Endothelial cell of umbilical vein (primary cell): Measurements from ENCODE around the gene SH3BP5. TPM values are rescaled to one million over a fixed set of nuclear protein-coding genes. Genes with fewer than 3 reads are reported as not detected.

Experiments
- BruUV-seq: library from RNA; stranded (reverse); fragments of 400-500 nt; replicated peaks from 2 replicates; lab custom pipeline; 2021; lab: Mats Ljungman, UMichigan
- CTCF ChIA-PET: fragments of 300-600, 350-600 bp; sonication (Branson Sonifier 250); formaldehyde crosslinking; loops from one replicate; lab custom pipeline; 2021; ENCODE audit warnings: antibody characterized with exemption, inconsistent platforms; lab: Charles Lee
- POLR2A ChIA-PET: fragments of 300-600, 350-600 bp; sonication (Branson Sonifier 250); formaldehyde crosslinking; loops from one replicate; lab custom pipeline; 2021; ENCODE audit warnings: antibody characterized with exemption, inconsistent platforms; lab: Charles Lee
- DNase-seq: peaks from one replicate; pipeline ENCODE4 v3.0.0-alpha.2; 2011; ENCODE audit warnings: low read depth, low spot score
- FAIRE-seq: peaks from 2 replicates; lab custom pipeline; 2011; peaks lifted over from hg19 to GRCh38; lab: Jason Lieb, UNC
- H2AFZ ChIP-seq: 2 replicates; pipeline ENCODE4 v1.6.0; 2012; ENCODE audit warnings: low read depth, low read length, control low read depth, inconsistent platforms
- H3K27ac ChIP-seq: 2 replicates; pipeline ENCODE4 v1.5.1; 2011; ENCODE audit warnings: low read depth, mild to moderate bottlenecking, control low read depth, low read length, moderate library complexity; ENCODE audit not compliant: insufficient read depth
- H3K27me3 ChIP-seq, 2 experiments: 2 replicates each; pipeline versions ENCODE4 v1.6.0 to v1.6.1; 2011; ENCODE audit warnings: low read length in 2 of 2, mixed read lengths in 1 of 2; ENCODE audit not compliant: control insufficient read depth in 2 of 2, insufficient read depth in 2 of 2
- H3K36me3 ChIP-seq, 2 experiments: 2 replicates in 1 of 2; 3 replicates in 1 of 2; pipeline ENCODE4 v1.5.1; 2011; ENCODE audit warnings: low read length in 2 of 2, mild to moderate bottlenecking in 1 of 2, moderate library complexity in 1 of 2; ENCODE audit not compliant: control insufficient read depth in 2 of 2, insufficient read depth in 2 of 2; ENCODE audit errors: extremely low read depth in 1 of 2
- H3K4me1 ChIP-seq: 3 replicates; pipeline ENCODE4 v1.5.1; 2011; ENCODE audit warnings: mild to moderate bottlenecking, low read length; ENCODE audit not compliant: control insufficient read depth, insufficient read depth; ENCODE audit errors: extremely low read depth
- H3K4me2 ChIP-seq: 2 replicates; pipeline ENCODE4 v1.6.1; 2011; ENCODE audit warnings: low read length, control low read depth, mixed read lengths; ENCODE audit not compliant: insufficient read depth
- H3K4me3 ChIP-seq, 3 experiments: fragments of 200-600 bp in 1 of 3; sonication (generic), shearing (Covaris generic) in 1 of 3; replicated peaks in 1 of 3; 2 replicates each; pipeline ENCODE4 v1.5.1; 2011 to 2016; ENCODE audit warnings: control low read depth in 3 of 3, low read length in 3 of 3, mild to moderate bottlenecking in 2 of 3, inconsistent platforms in 1 of 3, low read depth in 1 of 3, moderate library complexity in 1 of 3; ENCODE audit not compliant: insufficient read depth in 1 of 3
- H3K79me2 ChIP-seq: 2 replicates; pipeline ENCODE4 v1.6.0; 2012; ENCODE audit warnings: low read length, inconsistent platforms; ENCODE audit not compliant: control insufficient read depth, insufficient read depth
- H3K9ac ChIP-seq: replicated peaks from 2 replicates; pipeline ENCODE3; 2011; ENCODE audit warnings: low read length, control low read depth; ENCODE audit not compliant: insufficient read depth; ENCODE audit errors: extremely low read depth
- H3K9me1 ChIP-seq: replicated peaks from 3 replicates; pipeline ENCODE4 v1.6.0; 2011; ENCODE audit warnings: mild to moderate bottlenecking, low read length; ENCODE audit not compliant: control insufficient read depth, insufficient read depth; ENCODE audit errors: extremely low read depth
- H3K9me3 ChIP-seq: replicated peaks from 2 replicates; pipeline ENCODE4 v1.5.1; 2012; ENCODE audit warnings: low read length, inconsistent platforms; ENCODE audit not compliant: control insufficient read depth, insufficient read depth
- H4K20me1 ChIP-seq: replicated peaks from 2 replicates; pipeline ENCODE3; 2011; ENCODE audit warnings: mild to moderate bottlenecking, low read length; ENCODE audit not compliant: control insufficient read depth, insufficient read depth; ENCODE audit errors: extremely low read depth
- CTCF ChIP-seq, 2 donors: IDR thresholded peaks; 1 replicate in 1 of 2; 2 replicates in 1 of 2; pipeline ENCODE4 v1.5.1; 2011; ENCODE audit warnings: low read length in 2 of 2, mild to moderate bottlenecking in 2 of 2, moderate library complexity in 2 of 2, control low read depth in 1 of 2, inconsistent platforms in 1 of 2, low read depth in 1 of 2; ENCODE audit not compliant: insufficient read depth in 1 of 2; ENCODE audit errors: extremely low read depth in 1 of 2
- EZH2 ChIP-seq: IDR thresholded peaks from 2 replicates; pipeline ENCODE4 v1.6.1; 2012; ENCODE audit warnings: borderline replicate concordance, low read depth, mild to moderate bottlenecking, moderate library complexity, low read length, inconsistent platforms; ENCODE audit not compliant: severe bottlenecking
- FOS ChIP-seq: IDR thresholded peaks from 2 replicates; pipeline ENCODE4 v1.6.1; 2011; ENCODE audit warnings: mild to moderate bottlenecking, low read length, moderate library complexity, borderline replicate concordance; ENCODE audit not compliant: insufficient read depth
- GATA2 ChIP-seq: IDR thresholded peaks from 2 replicates; pipeline ENCODE4 v1.7.0; 2011; ENCODE audit warnings: low read depth, mild to moderate bottlenecking, moderate library complexity, mixed read lengths, low read length; ENCODE audit not compliant: insufficient read length, insufficient read depth
- JUN ChIP-seq: IDR thresholded peaks from 2 replicates; pipeline ENCODE4 v1.6.1; 2011; ENCODE audit warnings: borderline replicate concordance, low read depth; ENCODE audit not compliant: insufficient read length, insufficient read depth
- MAX ChIP-seq: IDR thresholded peaks from 2 replicates; pipeline ENCODE4 v1.6.1; 2011; ENCODE audit not compliant: insufficient read depth, insufficient read length
- MYC ChIP-seq: IDR thresholded peaks from one replicate; pipeline ENCODE4 v1.6.1; 2011; ENCODE audit warnings: mild to moderate bottlenecking, low read depth, low read length
- POLR2AphosphoS5 ChIP-seq: IDR thresholded peaks from 2 replicates; pipeline ENCODE4 v1.6.1; 2012; ENCODE audit warnings: low read depth, mild to moderate bottlenecking, control low read depth, low read length, moderate library complexity; ENCODE audit not compliant: insufficient read depth
- dilution Hi-C: fragments of 300-500 bp; cut with MboI; formaldehyde crosslinking; loops from one replicate; pipeline ENCODE4 v1.15.0; 2019; ENCODE audit warnings: low sequenced_read_pairs; ENCODE audit not compliant: extremely low pct_ligation_motif_present
- intact Hi-C: fragments of 100-400 bp; cut with micrococcal nuclease; formaldehyde crosslinking; loops from one replicate; pipeline ENCODE4 v1.10.0; 2022
- polyA plus RNA-seq, 4 experiments: library from polyadenylated mRNA; depleted of rRNA in 3 of 4; stranded (reverse) in 3 of 4; unstranded in 1 of 4; fragments of >200 nt; gene quantifications; 2 replicates each; pipeline versions ENCODE4 v1.2.1 to v1.2.3, GENCODE V29; 2011 to 2012; ENCODE audit warnings: missing spikeins in 1 of 4
- total RNA-seq: library from RNA; stranded (reverse); gene quantifications from 2 replicates; pipeline ENCODE4 v1.2.3, GENCODE V29; 2021

SH3BP5 gene
- total and polyA plus RNA-seq, 2 donors (not counting 3 experiments of a cell fraction or from before 2014, with no cell fraction given): 35.3 to 76.3 TPM

- no peak overlapping the region for H3K4me2 ChIP-seq
- no peak overlapping the region for H3K27ac ChIP-seq
- CTCF ChIA-PET: interaction anchor here (0.8 to 7.9 kb wide), 21 partner anchors 10 to 74 kb away, joined by 3 to 185 read pairs (median 6); no protein-coding TSS in a partner anchor
- no peak overlapping the region for H3K9ac ChIP-seq
- H3K79me2 ChIP-seq: peaks cover 34% of the 10 kb centered on the region
- H3K4me1 ChIP-seq: peaks cover 30% of the 10 kb centered on the region
- H3K36me3 ChIP-seq: no peaks in the 10 kb centered on the region
- no peak overlapping the region for H3K4me3 ChIP-seq
- FAIRE-seq: no peak
- H3K9me1 ChIP-seq: no peaks in the 10 kb centered on the region
- POLR2A ChIA-PET: interaction anchor here (0.7 kb wide), 1 partner anchor 1569 kb away, joined by 7 read pairs; no protein-coding TSS in a partner anchor
- intact Hi-C loops: no loop called here
- DNase-seq: no peak
- no peaks in the 10 kb centered on the region for H3K27me3 ChIP-seq
- BruUV-seq: no TSS peak
- H4K20me1 ChIP-seq: no peaks in the 10 kb centered on the region
- TF ChIP-seq JUN (no peak), MAX (no peak), EZH2 (no peak), CTCF (IDR thresholded peaks at IDR 0.05; ENCODE audit: extremely low read depth in 1 of 2, insufficient read depth in 1 of 2, low read depth in 1 of 2, low read length in 2 of 2) (no peak), MYC (no peak), FOS (no peak), GATA2 (no peak), POLR2AphosphoS5 (no peak)
- dilution Hi-C loops: no loop called here
- H3K9me3 ChIP-seq: no peaks in the 10 kb centered on the region
- peak overlapping the region; percentile 94 for H2AFZ ChIP-seq
Measured at GRCh38 chr3:15333099-15333955, 941 bp upstream of the SH3BP5 start.
